ENCODE results near the gene GAGE10. TPM values are rescaled to one million over a fixed set of nuclear protein-coding genes. Genes with fewer than 3 reads are reported as not detected.

GAGE10 gene
- total RNA-seq: not detected

GRCh38 chrX:49303346-49303745, at the start of gene GAGE10:
Gene GAGE10, plus strand, starts transcription at chrX:49303646. Its CDS starts 1,214 bp downstream, at chrX:49304860.
- no peak within 1 kb of the TSS for H3K27ac ChIP-seq
- no peaks in the 10 kb centered on the region for H3K9me3 ChIP-seq
- H3K36me3 ChIP-seq: no peaks in the 10 kb centered on the region
- TF ChIP-seq POLR2A (IDR thresholded peaks at IDR 0.05) (no peak), CTCF (IDR thresholded peaks at IDR 0.05) (no peak)
- DNase-seq: no peak
- H3K4me1 ChIP-seq: no peaks in the 10 kb centered on the region
- no peaks in the 10 kb centered on the region for H3K27me3 ChIP-seq
- no peak within 1 kb of the TSS for H3K4me3 ChIP-seq

- no peaks in the 10 kb centered on the region for H3K27me3 ChIP-seq
- no peak overlapping the region for H3K4me3 ChIP-seq
- no peak overlapping the region for H3K27ac ChIP-seq
- H3K9me3 ChIP-seq: no peaks in the 10 kb centered on the region
- H3K4me1 ChIP-seq: peaks cover 0 to 5% (median 0%) of the 10 kb centered on the region in 4 donors
- no peak for DNase-seq
- H3K36me3 ChIP-seq: no peaks in the 10 kb centered on the region
- TF ChIP-seq CTCF (IDR thresholded peaks at IDR 0.05) (no peak), POLR2A (IDR thresholded peaks at IDR 0.05) (no peak)
Measured at GRCh38 chrX:49254639-49255038, 48.8 kb upstream of the GAGE10 start.

DNA sequence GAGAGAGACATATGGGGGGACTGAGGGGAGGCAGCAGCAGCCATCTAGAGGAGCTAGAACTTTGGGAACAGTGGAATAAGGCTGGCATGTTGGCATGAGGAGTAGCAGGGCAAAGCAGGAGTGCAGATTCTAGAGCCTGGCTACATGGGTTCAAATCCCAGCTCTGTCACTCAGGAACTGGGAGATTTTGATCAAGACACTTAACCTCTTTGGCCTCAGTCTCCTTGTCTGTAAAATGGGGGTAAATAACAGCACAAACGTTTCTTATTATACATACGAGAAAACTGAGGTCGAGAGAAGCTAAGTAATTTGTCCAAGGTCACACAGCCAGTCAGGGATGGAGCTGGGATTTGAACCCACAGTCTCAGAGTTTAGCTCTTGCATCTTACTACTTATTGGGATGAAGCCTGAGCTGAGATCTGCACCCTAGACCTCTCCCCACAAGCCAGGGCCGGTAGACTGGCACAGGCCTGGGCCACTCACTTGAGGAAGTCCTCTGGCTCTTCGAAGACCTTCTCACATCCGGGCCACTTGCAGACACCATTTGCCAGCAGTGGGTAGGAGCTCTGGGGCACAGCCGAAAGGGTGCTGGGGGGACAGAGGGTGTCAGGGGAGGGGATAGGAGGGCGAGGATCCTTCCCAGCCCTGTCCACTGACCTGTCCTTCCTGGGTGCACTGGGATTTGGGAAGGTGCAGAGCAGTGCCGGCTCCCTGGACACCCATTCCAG, 47.0 kb upstream of the GAGE10 start:
- Histone ChIP-seq H3K27ac (peak overlapping the region in 1 of 4 donors; percentile 46), H3K36me3 (no peaks in the 10 kb centered on the region), H3K4me3 (no peak overlapping the region), H3K9me3 (no peaks in the 10 kb centered on the region), H3K4me1 (peaks cover 0 to 5% (median 0%) of the 10 kb centered on the region in 4 donors), H3K27me3 (no peaks in the 10 kb centered on the region)
- TF ChIP-seq POLR2A (IDR thresholded peaks at IDR 0.05) (no peak), CTCF (IDR thresholded peaks at IDR 0.05) (no peak)
- DNase-seq: no peak

- Histone ChIP-seq H3K36me3 (no peaks in the 10 kb centered on the region), H3K27ac (peak overlapping the region in 1 of 4 donors; percentile 46), H3K4me3 (no peak overlapping the region), H3K9me3 (no peaks in the 10 kb centered on the region), H3K27me3 (no peaks in the 10 kb centered on the region), H3K4me1 (peaks cover 0 to 5% (median 0%) of the 10 kb centered on the region in 4 donors)
- TF ChIP-seq CTCF (IDR thresholded peaks at IDR 0.05) (no peak), POLR2A (IDR thresholded peaks at IDR 0.05) (no peak)
- no peak for DNase-seq
Measured at GRCh38 chrX:49257074-49257790, 46.2 kb upstream of the GAGE10 start.

DNA sequence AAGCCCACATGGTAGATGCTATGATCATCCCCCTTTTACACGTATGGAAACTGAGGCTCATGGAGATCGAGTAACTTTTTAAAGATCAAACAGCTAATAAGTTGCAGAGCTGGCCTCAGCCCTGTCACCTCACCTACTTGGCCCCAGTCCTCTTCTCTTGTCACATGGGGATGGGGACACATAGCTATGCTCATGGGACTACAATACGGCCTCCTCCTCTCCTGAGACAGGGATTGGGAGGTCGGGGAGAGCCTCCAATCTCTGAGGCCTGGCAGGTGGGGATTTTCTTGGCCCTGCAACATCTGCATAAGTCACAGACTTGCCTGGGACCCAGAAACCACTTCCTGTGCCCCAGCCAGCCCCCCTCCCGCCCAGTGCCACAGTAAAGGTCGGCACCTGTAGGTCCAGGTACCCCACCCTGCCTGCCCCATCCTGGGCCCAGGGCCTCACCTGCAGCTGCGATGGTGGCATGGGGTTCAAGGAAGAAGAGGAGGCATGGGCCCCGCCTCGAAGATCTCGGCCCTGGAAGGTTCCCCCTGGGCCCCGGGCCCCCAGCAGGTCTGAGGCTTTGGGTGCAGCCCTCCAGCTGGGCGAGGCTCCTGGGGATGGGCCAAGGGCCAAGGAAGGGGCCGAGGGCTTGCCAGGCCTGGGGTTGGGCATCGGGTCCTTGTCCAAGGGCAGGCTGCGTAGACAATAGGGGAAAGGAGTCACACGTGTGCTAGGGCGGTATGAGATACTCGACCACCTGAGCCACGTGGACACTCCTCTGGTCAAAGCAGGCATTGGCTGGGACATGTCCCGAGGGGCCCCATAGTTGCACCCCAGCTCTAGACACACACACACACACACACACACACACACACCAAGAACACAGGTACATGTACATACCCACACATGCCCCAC, 45.3 kb upstream of the GAGE10 start:
- Histone ChIP-seq H3K27me3 (no peaks in the 10 kb centered on the region), H3K27ac (no peak overlapping the region), H3K9me3 (no peaks in the 10 kb centered on the region), H3K4me1 (peaks cover 0 to 5% (median 0%) of the 10 kb centered on the region in 4 donors), H3K36me3 (no peaks in the 10 kb centered on the region), H3K4me3 (no peak overlapping the region)
- TF ChIP-seq CTCF (IDR thresholded peaks at IDR 0.05): no peak
- TF ChIP-seq POLR2A (IDR thresholded peaks at IDR 0.05): no peak
- DNase-seq: peak in 2 of 3 donors; percentile 49 to 65
